HG03575 (cell line): Measurements from ENCODE around the gene GRIP1.

Source experiments
- ATAC-seq: cut with Tn5 transposase; IDR thresholded peaks from one replicate; pipeline ENCODE4 v1.9.1; 2021; ENCODE audit not compliant: unreplicated experiment, insufficient number of reproducible peaks, low FRiP score; ENCODE audit errors: extremely low read depth

Gene GRIP1

DNA sequence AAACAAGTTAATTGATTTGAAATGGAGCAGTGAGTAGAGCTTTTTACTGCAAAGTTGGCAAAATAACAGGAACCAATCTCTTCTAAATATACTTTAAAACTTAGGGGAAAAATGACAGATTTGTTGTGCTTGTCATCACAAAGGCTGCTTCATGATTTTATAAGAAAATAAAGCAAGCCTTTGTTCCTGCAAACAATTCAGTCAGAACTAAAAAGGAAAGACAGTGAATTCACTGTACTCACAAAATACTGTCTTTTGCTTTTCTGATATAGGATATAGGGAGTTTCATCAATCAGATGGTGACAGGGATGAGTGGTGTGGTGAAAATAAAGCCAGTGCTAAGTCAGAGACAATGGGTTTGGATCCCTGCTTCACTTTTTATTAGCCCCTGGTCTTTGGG, 250.6 kb downstream of the GRIP1 start:
- no peak for ATAC-seq

DNA sequence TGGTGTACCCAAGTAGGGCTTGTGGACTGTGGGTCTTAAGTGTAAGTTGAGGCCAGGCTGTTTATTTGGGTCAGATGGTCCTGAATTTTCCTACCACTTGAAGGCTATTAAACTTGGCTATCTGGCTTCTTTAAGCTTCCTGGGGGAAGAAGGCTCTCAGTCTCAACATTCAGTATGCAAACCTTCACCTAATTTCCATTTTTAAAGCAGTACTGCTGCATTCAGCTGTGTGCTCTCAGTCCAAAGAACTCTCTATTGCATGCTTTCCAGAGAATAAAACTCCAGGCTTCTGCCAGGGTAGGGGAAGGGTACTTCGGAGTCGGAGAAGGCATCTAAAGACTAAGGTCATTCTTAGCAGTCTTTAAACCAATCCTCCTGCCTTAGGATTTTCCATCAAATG, 252.2 kb downstream of the GRIP1 start:
- no peak for ATAC-seq

DNA sequence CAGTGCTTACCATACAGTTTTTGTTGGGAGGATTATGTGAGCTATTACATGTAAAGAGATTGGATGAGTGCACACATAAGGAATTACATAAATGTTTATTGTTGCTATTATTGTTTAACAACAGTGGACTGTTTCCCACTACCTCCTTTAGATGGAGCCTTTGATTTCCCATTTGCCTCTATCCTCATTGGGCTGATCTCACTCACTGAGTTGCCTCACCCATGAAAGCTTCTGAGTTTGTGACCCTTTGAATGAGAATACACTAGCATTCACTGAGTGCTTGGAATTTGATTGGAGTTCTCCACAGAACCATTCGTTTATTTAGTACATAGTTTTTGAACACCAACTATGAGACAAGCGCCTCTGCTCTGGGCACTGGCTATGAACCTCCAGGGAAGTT, 255.6 kb downstream of the GRIP1 start:
- no peak for ATAC-seq

DNA sequence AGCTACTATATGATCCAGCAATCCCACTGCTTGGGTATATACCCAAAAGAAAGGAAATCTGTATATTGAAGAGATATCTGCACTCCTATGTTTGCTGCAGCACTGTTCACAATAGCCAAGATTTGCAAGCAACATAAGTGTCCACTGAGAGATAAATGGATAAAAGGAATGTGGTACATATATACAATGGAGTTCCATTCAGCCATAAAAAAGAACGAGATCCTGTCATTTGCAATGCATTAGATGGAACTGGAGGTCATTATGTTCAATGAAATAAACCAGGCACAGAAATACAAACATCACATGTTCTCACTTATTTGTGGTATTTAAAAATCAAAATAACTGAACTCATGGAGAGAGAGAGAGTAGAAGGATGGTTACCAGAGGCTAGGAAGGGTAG, 260.0 kb downstream of the GRIP1 start:
- ATAC-seq, result no peak

DNA sequence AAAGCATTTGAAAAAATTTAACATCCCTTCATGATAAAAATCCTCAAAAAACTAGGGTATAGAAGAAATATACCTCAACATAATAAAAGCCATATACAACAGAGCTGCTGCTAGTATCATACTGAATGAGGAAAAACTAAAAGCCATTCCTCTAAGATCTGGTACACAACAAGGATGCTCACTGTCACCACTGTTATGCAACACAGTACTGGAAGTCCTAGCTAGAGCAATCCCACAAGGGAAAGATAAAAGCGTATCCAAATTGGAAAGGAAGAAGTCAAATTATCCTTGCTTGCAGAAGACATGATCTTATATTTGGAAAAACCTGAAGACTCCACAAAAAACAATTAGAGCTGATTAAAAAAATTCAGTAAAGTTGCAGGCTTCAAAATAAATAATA, 261.7 kb downstream of the GRIP1 start:
- no peak for ATAC-seq

DNA sequence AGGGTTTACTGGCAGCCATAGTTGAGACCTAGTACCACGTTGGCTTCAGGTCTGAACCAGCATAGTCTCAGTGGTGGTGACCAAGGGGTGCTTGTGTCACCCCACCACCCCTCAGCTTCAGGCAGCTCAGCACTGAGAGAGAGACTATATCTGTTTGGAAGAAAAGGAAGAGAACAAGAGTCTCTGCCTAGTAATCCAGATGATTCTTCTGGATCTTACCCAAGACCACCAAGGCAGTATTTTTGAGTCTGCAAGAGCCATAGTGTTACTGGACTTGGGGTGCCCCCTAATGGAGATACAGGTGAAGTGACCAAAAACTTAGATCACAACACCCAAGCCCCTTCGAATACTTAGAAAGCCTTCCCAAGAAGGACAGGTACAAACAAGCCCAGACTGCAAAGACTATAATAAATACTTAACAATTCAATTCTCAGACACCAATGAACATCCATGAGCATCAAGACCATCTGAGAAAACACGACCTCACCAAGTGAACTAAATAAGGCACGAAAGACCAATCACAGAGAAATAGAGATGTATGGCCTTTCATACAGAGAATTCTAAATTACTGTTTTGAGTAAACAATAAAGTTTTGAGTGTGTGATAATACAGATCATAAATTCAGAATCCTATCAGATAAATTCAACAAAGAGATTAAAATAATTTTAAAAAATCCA, 269.5 kb downstream of the GRIP1 start:
- no peak for ATAC-seq

DNA sequence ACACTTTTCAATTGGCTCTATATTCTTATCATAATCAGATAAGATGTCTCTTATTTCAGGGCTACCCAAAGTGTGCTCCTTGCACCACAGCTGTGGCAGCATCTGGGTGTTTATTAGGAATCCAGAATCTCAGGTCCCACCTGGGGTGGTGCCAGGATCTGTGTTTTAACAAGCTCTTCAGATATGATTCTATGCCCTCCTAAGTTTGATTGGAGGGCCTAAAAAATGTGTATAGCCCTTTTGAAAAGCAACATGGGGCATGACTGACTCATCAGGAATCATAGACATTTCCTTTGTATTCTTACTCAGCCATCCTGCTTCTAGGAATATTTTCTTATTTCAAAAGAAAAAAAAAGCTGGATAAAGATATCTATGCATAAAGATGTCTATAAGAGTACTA, 273.5 kb downstream of the GRIP1 start:
- no peak for ATAC-seq

DNA sequence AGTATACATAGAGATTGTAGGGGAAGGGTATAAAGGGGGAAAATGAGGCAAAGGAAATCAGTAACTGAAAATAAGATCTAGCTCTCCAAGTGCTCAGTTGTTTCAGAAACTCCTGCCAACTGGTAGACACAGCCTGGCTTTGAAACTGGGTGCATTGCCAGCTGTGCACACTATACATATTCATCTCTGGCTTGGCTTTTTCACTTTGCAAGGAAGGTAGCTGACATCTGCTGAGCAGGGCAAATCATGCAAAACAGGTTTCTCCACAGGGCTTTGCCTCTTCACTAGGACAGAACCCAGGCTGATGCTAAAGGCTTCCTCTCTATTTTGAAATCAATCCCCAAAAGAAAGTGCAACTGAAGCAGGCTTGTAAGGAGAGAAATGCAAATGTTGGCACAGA, 275.1 kb downstream of the GRIP1 start:
- no peak for ATAC-seq

DNA sequence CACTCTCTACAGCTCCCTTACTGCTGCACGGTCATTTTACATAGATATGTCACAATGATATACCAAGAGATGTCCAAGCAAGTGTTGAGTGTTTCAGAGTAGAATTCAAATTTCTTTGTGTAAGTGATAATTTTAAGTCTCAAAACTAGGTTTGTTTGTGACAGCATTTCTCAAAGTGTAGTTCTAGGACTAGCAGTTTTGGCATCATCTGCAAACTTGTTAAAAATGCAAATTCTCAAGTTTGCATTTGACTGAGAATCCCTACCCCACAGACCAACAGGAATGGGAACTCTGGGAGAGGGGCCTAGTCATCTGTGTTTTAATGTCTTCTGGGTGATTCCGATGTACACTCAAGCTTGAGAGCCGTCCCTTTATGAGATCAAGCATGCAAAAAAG, 279.0 kb downstream of the GRIP1 start:
- no peak for ATAC-seq

DNA sequence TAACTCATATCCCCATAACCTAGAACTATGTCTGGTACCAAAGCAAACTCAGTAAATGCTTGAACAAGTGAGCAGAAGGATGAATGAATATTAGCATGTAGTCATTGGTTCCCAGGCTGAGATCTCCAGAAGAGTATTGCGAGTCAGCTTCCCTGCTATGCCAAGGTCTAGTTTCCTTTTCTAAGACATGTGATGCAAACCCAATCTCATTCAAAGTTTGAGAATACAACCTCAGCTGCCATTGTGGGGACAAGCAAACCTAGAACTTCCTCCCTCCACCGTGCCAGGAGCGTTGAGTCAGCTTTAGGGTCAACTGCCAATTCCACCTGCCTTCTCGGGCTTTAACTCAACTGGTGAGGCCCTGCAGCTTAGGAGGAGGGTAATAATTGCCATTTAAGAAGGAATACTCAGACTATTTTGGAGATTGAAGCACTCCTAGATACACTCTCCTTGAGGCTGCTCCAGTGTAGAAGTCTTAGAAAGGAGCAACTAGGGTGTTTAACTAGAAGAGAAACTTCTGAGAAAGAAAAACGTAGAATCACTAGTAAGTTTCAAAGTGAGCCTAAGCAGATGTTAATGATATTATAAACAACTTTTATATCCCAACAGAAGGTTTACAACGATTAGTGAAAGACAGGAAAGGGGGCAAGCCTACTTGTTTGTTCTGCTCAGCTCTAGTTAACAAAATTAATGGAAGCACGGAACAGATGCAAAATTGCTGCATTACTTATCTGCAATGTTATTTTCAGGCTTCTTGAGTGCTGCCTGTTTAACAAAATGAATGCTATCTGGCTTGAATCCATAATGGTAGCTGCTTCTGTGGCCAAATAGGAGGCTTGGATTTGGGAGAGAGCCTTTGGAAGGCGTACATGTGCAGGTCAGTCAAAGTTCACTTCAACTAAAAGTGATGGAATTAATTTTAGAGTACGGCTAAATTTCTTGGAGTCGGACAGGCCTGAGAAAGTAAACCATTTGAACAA, 279.7 kb downstream of the GRIP1 start:
- ATAC-seq, result no peak

DNA sequence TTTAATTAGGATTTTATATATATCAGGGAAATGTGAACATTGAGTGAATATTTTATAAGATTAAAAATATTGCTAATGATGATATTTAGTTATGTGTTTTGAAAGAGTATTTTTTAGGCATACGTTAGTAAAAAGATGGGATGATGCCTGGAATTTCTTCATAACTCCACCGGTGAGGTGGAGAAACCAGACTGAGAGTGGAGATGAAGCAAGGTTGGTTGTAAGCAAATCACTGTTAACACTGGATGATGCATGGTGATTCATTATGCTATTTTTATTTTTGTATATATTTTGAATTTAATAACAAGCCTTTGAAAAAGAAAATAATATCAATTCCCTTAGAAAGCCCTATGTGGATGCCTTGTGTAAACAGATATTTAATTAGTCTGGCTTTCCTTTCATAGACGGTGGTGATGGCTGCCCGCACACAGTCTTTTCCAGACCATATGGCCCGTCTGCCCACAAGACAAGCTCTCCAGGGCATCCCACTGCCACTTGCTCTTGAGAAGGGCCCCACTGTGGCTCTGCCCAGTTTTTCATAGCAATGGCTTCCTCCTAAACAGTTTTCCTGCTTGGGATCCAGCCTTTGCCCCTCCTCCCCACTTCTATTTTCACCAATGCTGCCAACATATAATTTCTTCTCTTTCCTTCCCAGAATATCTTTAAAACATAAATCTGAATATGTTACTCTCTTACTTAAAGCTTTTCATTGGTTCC, 281.1 kb downstream of the GRIP1 start:
- no peak for ATAC-seq

DNA sequence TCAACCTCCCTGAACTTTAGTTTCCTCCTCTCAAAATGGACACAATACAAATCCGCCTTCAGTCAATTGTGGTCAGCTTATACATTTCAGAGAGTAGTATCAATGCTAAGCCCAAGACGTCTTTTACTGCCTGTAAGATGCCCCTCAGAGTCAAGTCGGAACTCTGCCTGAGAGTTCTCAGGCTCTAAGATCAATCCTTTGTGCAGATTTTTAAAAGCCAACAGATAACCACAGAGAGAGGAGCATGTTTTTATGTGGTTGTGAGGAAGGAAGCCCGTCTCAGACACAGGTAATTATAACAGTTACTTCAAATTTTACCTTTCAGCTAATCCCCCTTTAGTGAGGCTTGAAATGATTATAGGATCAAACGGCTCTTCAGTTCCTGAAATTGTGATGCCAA, 285.0 kb downstream of the GRIP1 start:
- no peak for ATAC-seq

DNA sequence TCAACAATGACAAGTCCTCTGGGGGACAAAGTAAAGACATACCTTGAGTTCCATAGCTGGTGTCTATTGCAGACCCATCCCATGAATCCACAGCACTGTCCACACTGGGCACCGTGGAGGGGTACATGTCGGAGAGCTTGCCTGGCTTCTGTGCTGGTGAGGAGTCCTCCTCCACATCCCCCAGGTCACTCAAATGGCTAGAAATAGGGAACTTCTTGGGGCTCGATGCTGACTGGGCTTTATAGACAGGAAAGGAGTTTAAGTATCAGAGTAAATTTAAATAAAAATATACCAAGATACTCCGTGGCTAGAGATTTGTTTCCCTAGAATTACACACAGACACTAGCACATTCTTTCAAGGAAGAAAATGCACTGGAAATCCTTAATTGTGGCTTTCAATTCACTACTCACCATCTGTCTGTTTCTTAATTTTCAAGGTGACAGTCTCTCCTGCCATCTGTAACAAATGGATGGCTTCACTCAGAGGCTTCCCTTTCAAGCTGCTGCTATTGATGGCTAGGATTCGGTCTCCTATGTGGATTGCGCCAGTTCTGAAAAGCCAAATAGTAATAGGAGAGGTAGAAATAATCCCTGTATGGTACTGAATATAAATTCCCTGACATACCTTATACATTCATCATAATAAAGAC, 286.5 kb downstream of the GRIP1 start:
- ATAC-seq, result no peak

DNA sequence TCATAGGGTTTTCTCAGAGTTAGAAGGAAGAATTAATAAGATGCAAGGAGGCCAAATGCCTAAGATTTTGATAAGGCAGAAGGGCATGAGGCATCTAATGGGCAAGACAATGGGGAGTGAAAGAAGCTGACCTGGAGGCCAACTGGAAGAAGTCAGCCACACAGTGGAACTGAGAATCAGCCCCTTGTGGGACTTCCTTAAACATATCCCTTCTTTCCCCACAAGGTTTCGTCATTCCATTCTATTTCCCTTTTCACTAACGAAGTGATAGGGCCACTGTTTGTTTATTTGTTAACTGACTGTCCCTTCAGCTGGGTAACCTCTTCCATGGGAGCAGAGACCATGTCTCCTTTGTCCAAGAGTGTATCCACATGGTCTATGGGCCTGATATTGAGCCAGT, 290.4 kb downstream of the GRIP1 start:
- no peak for ATAC-seq

DNA sequence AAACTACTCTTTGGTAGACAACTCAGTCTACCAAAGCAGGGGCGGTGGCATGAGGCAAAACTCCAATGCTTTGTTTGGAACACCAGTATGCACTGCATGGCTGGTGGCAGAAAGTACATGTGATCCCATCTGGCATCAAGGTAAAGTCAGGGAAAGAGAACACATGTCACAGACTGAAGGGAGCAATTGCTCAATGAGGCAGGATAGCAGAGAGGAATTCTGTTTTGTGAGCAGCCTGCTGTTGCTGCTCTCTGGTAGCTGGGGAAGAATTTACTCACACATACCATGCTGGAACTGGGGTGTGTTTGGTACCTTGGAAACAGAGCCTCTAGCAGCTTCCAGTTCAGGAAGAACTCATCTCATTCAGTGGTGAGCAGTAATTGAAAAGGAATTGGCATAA, 291.8 kb downstream of the GRIP1 start:
- no peak for ATAC-seq

DNA sequence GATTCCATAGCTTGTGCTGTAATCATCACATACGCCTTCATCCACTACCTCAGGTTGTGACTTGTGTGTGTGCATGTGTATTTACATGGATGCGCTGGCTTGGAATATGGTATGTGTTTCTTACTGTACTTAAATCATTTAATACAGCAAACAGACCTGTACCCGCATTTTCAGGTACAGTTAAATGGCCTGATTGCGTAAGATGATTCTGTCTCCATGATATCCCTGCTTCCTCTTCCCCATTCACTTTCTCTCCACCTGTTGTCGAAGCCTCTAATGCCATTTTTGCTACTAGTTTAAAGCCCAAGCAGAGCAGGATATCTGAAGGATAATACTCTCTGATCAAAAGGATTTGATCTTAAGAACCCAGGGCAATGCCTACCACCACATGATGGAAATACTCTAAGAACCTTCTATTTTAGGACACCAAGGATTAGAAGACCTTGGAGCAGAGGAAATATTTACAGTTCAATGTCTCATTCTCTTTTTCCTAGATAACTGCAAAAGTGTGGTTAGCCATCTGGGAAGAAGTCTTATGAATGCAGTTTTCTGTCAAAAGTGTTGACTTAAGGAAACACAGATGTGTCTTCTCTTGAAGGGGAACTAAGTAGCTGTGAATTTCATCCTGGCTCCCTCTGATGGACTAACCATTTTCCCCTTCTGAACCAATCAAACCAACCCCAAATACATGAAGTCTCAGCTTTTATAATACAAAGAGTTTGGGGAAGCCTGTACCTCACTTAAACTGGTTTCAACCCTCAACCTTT, 297.9 kb downstream of the GRIP1 start:
- ATAC-seq, result no peak

DNA sequence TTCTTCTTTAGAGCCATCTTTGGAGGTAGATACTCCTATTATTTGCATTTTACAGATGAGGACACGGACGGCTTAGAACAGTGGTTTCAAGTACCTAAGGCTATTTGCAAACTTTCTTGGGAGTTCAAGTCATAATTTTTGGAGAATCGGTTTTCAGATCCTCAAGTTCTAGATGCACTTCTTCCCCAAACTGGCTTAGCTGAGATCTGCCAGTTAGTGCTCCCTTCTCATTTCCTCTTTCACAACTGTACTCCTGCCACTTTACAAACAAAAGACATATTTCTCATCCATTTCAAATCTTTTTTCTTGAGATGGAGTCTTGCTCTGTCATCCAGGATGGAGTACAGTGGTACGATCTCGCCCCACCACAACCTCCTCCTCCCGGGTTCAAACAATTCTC, 299.3 kb downstream of the GRIP1 start:
- no peak for ATAC-seq

DNA sequence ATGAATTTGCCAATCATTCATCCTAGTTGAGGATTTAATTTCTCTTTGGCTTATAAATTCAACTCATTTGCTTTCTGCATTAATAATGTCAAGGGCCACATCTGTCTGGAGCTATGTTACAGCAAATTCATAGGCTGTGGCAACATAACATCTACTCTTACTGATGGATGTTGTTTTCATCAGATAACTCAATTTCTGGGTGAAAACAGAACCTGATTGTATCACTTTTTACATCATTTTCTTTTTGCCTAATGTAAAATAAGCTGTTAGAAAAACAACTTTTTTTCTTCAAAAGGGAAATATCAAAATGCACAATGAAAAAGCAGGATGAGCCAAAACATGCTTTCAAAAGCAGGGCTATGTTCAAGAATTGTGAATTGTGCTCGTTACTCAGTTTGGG, 303.3 kb downstream of the GRIP1 start:
- no peak for ATAC-seq

DNA sequence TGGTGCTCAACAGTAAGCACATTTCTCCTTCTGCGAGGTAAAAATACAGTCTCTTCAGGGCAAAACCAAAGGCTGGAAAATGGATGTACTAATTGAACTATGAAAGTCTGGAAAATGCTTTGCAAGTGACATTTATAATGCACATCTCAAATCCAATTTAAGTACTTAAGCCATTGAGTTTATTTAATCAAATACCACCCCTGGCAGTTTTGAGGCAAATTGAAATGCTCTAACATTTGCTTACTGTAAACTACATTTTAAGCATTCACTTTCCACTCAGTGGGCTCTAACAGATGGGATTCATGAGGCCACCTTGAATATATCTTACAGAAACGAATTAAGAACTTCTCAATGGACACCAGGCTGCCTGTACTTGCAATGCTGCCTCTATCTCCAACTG, 306.9 kb downstream of the GRIP1 start:
- no peak for ATAC-seq
